Measurements from ENCODE around the gene NAXE. TPM values are rescaled to one million over a fixed set of nuclear protein-coding genes. Genes with fewer than 3 reads are reported as not detected.

The NAXE gene
- total and polyA plus RNA-seq, 2 of the 13 experiments (the other 11 are each of a cell fraction or from before 2014, with no cell fraction given), result 39.4 to 59.4 TPM

GRCh38 chr1:156581661-156582387 lies 9.8 kb upstream of the NAXE start (continued):
- peak; percentile 71 for TF ChIP-seq ZNF687 (CRISPR knock-in tag; IDR thresholded peaks at IDR 0.05)
- no peak for TF ChIP-seq IKZF1 (IDR thresholded peaks at IDR 0.05)
- no peak for TF ChIP-seq SETDB1 (CRISPR knock-in tag; IDR thresholded peaks at IDR 0.05; ENCODE audit: borderline replicate concordance)
- TF ChIP-seq HMG20B (CRISPR knock-in tag; conservative IDR thresholded peaks at IDR 0.05), result no peak
- no peak for TF ChIP-seq RFXANK (CRISPR knock-in tag; IDR thresholded peaks at IDR 0.05)
- TF ChIP-seq SRF (IDR thresholded peaks at IDR 0.05; ENCODE audit: low read depth, low read length), result no peak
- no peak for TF ChIP-seq ZNF652 (CRISPR knock-in tag; IDR thresholded peaks at IDR 0.05; ENCODE audit: borderline replicate concordance, low read depth)
- no peak for TF ChIP-seq SOX13 (IDR thresholded peaks at IDR 0.05)
- TF ChIP-seq SOX13 (CRISPR knock-in tag; conservative IDR thresholded peaks at IDR 0.05 in 1 of 2, IDR thresholded peaks at IDR 0.05 in 1 of 2), result no peak
- peak; percentile 47; the same call in 1 of the 2 replicates for TF ChIP-seq ZNF468 (CRISPR knock-in tag; IDR thresholded peaks at IDR 0.05)
- TF ChIP-seq ZNF101 (CRISPR knock-in tag; IDR thresholded peaks at IDR 0.05; ENCODE audit: borderline replicate concordance, low read depth), result no peak
- TF ChIP-seq ZMYM4 (CRISPR knock-in tag; IDR thresholded peaks at IDR 0.05), result 0 out of 2 replicates have a peak, but pooled peaks have one; percentile 25
- TF ChIP-seq FOXM1 (CRISPR knock-in tag; IDR thresholded peaks at IDR 0.05), result 0 out of 2 replicates have a peak, but pooled peaks have one; percentile 17
- TF ChIP-seq NFATC3 (CRISPR knock-in tag; IDR thresholded peaks at IDR 0.05), result no peak

Data from HepG2 (cell line).